EL (cell line): Measurements from ENCODE around the gene FER.
"Not testable (repeated sequence)": the region's sequence is repeated elsewhere in the genome, so short reads cannot be mapped to it uniquely, and the experiment has no call there.

Source experiments
- DNase-seq: peaks from one replicate; pipeline ENCODE4 v3.0.0-alpha.2; 2016

FER gene

DNA sequence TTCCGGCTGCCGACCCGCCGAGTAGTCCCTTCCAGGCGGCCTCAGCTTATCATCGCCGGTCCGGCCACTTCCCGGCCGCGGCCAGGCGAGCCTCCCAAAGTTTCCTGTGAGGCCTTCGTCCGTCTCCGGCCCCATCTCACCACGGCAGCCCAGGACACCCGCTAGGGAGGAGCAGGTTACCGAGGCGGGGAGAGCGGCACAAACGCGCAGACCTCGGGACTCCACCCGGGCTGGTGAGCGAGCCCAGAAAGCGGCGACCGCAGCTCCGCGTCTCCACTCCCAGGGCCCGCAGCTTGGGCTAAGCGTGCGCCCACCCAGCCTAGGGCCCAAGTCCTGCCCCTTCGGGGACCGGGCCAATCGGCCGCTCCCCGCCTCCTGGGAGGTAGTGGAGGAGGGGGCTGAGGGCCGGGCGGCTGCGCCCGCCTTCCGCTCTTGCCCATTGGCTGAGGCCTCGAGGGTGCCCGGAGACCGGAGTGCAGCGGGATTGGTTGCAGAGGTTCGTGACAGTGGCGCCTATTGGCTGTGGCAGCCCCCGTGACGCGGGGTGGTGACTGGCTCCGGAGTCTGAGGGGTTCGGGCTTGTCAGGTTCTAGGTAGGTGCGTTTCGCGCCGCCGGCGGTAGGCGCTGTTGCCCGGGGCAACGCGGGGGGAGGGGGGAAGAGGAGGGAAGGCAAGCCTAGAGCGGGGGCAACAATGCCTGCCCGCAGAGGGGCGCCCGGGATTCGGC is 867 bp downstream of the FER start:
- peak; percentile 99 for DNase-seq

GRCh38 chr5:108749128-108749861 is 1.6 kb downstream of the FER start:
- DNase-seq: peak; percentile 38

DNA sequence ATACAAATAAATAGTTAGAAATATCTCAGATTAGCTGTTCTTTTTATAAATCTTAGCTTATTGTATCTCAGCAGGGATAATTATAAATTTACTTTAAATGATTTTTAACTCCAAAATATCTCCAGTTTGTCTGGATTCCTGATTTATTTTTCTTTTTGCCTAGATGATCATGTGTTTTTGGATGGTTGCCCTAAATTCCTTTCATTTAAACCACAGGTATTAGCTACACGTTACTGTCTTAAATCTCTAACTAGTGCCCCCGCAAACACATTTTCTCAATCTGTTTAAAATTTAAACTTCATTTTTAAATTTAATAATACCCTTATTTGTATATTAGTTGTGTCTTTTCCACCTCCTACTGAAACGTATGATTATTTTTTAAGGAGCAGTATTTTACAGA is 5.6 kb downstream of the FER start:
- peak; percentile 46 for DNase-seq

DNA sequence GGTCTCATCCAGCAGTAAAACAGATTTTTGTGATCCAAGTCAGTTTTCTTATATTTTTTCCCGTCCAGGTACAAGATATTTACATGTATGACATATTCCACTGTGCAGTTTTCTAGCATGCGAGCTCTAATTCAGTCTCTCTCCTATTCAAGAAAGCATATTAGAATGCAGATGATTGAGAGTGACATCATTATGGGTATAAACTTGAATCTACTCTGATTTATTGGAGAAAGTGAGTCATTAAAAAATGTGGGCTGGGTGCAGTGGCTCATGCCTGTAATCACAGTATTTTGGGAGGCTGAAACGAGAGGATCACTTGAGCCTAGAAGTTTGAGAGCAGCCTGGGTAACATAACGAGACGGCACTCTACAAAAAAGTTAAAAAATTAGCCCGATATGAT is 6.2 kb downstream of the FER start:
- peak; percentile 82 for DNase-seq

- DNase-seq: no peak
Measured at GRCh38 chr5:108760512-108760911, 12.8 kb downstream of the FER start.

DNA sequence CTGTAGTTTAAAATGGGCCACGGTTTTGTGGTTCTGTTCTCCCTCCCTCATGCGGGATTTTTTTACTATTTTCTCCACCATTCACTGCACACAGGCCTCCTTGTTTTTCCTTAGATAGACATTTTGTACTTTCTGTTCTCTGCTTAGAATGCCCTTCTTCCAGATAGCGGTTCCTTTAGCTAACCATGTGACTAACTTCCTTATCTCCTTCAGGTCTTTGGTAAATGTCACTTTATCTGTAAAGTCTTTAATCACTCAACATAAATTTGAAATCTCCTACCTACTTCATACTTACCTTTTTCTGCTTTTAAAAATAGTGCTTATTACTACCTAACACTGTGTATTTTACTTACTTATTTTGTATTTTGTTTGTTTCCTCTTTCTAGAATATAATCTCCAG is 15.0 kb downstream of the FER start:
- no peak for DNase-seq

GRCh38 chr5:108763222-108763916 is 15.7 kb downstream of the FER start:
- no peak for DNase-seq

GRCh38 chr5:108765647-108766046 is 17.9 kb downstream of the FER start:
- DNase-seq: no peak

GRCh38 chr5:108766916-108767315 is 19.2 kb downstream of the FER start:
- DNase-seq: not testable (repeated sequence)

GRCh38 chr5:108769352-108769751 is 21.7 kb downstream of the FER start:
- DNase-seq: no peak

DNA sequence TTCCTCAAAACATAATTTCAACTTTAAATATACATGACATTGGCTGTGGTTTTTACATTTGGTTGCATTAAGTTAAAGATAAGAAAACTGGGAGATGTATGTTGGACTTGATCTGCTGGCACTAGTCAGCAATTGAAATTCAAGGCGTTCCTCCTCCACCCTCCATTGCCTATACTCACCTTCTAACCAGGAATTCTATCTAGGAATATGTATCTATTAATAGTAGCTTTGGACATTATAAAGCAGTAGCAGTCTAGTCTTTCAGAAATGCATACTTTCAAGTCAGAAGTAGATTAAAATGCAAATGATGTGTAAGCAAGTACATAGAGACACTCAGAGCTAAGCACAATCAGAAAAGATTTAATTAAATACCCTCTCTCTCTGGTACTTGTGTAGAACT is 24.9 kb downstream of the FER start:
- DNase-seq: no peak

GRCh38 chr5:108773330-108773729 is 25.6 kb downstream of the FER start:
- DNase-seq: no peak

- DNase-seq: not testable (repeated sequence)
Measured at GRCh38 chr5:108774079-108774478, 26.4 kb downstream of the FER start.

DNA sequence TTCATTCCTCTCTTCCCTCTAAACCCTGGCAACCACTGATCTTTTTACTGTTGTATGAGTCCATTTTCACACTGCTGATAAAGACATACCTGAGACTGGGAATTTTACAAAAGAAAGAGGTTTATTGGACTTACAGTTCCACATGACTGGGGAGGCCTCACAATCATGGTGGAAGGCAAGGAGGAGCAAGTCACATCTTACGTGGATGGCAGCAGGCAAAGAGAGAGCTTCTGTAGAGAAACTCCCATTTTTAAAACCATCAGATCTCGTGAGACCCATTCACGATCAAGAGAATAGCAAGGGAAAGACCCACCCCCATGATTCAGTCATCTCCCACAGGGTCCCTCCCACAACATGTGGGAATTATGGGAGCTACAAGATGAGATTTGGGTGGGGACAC is 29.9 kb downstream of the FER start:
- DNase-seq: not testable (repeated sequence)

- DNase-seq: not testable (repeated sequence)
Measured at GRCh38 chr5:108784577-108784976, 36.9 kb downstream of the FER start.

DNA sequence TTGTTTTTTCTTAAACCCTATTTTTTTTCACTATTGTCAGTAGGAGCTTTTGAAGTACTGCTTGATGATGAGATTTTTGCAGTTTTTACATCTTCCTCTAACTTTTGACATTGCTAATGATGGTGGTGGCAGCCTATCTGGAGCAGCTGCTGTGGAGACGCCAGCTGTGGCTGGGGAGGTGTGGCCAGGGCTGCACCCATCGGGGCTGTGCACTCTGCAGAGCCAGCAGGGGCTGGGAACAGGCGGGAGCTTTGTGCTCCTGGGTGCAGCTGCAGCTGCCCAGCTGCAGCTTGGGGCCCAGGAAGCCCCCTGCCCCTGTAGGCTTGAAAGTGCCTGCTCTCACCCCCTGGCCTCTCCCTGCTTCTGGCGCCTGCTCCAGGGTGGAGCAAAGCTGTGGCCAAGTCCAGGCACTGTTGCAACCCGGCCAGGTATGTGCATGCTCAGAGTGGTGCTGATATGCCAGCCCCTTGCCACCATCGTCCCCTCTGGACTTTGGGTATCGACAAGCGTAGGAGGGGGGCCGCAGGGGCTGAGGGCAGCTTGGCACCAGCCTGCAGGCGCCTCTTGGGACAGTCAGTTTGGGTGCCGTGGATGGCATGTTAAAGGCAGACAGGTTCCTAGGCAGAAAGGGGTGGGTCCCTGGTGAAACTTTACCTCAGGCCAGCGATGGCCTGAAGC is 39.2 kb downstream of the FER start:
- DNase-seq: no peak

DNA sequence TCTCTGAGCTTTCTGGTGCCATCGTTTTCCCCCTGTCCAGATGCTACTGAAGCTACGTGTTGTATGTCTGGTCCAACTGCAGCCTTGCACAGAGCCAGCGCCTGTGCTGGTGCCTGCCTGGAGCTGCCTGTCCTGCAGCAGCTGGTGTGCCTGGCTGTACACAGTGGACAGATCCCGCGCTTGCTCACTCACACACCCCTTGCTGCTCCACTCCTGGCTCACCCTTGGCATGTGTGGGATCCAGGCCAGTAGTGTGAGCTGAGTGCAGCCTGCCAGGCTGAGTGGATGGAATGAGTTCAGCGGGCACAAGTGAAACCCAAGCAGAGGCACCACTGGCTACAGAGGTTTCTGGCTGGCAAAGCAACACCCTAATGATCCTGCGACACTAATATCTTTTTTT is 40.4 kb downstream of the FER start:
- DNase-seq: no peak

- no peak for DNase-seq
Measured at GRCh38 chr5:108793207-108793606, 45.5 kb downstream of the FER start.

GRCh38 chr5:108794349-108794748 is 46.7 kb downstream of the FER start:
- not testable (repeated sequence) for DNase-seq

DNA sequence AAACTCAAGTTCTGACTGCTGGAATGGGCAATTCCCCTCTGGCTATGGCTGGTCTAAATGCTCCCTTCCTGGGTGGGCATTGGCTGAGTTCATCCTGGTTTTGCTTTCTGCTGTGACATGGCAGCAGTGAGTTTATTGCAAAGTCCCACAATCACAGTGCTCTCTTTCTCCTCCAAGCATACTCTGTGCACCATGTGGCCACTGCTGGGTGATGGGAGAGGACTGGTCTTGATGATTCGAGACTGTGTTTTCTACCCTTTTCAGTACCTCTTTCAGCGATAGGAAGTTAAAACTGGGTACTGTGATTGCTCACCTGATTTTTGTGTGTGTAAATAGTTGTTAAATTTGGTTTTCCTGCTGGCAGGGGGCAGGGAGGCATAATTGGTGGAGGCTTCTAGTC is 49.7 kb downstream of the FER start:
- DNase-seq: peak; percentile 5

DNA sequence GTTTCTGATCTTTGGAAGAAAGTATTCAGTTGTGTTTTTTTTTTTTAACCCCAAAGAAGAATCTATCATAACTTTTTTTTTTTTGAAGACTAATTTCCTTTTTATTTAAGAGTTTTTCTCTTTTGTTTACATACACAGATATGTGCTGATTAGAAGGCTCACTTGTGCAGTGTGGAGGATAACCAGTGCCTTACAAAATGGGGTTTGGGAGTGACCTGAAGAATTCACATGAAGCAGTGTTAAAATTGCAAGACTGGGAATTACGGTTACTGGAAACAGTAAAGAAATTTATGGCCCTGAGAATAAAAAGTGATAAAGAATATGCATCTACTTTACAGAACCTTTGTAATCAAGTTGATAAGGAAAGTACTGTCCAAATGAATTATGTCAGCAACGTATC is 50.3 kb downstream of the FER start:
- no peak for DNase-seq

GRCh38 chr5:108798513-108799265 is 51.0 kb downstream of the FER start:
- peak; percentile 23 for DNase-seq

GRCh38 chr5:108801301-108801700 is 53.6 kb downstream of the FER start:
- DNase-seq: no peak
